GM12864 (cell line): ENCODE measurements around the gene TLR7.

Experiments
- DNase-seq: peaks from one replicate; pipeline ENCODE4 v3.0.0-alpha.2; 2011; ENCODE audit warnings: low read depth
- H3K4me3 ChIP-seq: 2 replicates; pipeline ENCODE4 v1.5.1; 2011; ENCODE audit warnings: mild to moderate bottlenecking, low read depth, low read length, control low read depth
- TF ChIP-seq, protein P1 (sequence below): IDR thresholded peaks from 2 replicates; pipeline ENCODE4 v1.5.1; 2011; ENCODE audit warnings: low read depth, mild to moderate bottlenecking, moderate library complexity, low read length, control low read depth, inconsistent platforms; ENCODE audit errors: missing control alignments

The TLR7 gene

DNA sequence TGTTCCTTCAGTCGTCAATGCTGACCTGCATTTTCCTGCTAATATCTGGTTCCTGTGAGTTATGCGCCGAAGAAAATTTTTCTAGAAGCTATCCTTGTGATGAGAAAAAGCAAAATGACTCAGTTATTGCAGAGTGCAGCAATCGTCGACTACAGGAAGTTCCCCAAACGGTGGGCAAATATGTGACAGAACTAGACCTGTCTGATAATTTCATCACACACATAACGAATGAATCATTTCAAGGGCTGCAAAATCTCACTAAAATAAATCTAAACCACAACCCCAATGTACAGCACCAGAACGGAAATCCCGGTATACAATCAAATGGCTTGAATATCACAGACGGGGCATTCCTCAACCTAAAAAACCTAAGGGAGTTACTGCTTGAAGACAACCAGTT, 52.2 kb downstream of the TLR7 start:
- no peak overlapping the region for H3K4me3 ChIP-seq
- TF ChIP-seq, protein P1, sequence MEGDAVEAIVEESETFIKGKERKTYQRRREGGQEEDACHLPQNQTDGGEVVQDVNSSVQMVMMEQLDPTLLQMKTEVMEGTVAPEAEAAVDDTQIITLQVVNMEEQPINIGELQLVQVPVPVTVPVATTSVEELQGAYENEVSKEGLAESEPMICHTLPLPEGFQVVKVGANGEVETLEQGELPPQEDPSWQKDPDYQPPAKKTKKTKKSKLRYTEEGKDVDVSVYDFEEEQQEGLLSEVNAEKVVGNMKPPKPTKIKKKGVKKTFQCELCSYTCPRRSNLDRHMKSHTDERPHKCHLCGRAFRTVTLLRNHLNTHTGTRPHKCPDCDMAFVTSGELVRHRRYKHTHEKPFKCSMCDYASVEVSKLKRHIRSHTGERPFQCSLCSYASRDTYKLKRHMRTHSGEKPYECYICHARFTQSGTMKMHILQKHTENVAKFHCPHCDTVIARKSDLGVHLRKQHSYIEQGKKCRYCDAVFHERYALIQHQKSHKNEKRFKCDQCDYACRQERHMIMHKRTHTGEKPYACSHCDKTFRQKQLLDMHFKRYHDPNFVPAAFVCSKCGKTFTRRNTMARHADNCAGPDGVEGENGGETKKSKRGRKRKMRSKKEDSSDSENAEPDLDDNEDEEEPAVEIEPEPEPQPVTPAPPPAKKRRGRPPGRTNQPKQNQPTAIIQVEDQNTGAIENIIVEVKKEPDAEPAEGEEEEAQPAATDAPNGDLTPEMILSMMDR, result no peak

DNA sequence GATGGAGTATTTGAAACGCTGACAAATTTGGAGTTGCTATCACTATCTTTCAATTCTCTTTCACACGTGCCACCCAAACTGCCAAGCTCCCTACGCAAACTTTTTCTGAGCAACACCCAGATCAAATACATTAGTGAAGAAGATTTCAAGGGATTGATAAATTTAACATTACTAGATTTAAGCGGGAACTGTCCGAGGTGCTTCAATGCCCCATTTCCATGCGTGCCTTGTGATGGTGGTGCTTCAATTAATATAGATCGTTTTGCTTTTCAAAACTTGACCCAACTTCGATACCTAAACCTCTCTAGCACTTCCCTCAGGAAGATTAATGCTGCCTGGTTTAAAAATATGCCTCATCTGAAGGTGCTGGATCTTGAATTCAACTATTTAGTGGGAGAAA, 52.7 kb downstream of the TLR7 start:
- DNase-seq, result no peak
- TF ChIP-seq, protein P1, result no peak
- no peak overlapping the region for H3K4me3 ChIP-seq

More for the DNA sequence above, 52.2 kb downstream of the TLR7 start:
- no peak for DNase-seq

DNA sequence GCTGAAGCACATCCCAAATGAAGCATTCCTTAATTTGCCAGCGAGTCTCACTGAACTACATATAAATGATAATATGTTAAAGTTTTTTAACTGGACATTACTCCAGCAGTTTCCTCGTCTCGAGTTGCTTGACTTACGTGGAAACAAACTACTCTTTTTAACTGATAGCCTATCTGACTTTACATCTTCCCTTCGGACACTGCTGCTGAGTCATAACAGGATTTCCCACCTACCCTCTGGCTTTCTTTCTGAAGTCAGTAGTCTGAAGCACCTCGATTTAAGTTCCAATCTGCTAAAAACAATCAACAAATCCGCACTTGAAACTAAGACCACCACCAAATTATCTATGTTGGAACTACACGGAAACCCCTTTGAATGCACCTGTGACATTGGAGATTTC, 54.1 kb downstream of the TLR7 start:
- no peak overlapping the region for H3K4me3 ChIP-seq
- TF ChIP-seq, protein P1, result no peak
- DNase-seq, result no peak

DNA sequence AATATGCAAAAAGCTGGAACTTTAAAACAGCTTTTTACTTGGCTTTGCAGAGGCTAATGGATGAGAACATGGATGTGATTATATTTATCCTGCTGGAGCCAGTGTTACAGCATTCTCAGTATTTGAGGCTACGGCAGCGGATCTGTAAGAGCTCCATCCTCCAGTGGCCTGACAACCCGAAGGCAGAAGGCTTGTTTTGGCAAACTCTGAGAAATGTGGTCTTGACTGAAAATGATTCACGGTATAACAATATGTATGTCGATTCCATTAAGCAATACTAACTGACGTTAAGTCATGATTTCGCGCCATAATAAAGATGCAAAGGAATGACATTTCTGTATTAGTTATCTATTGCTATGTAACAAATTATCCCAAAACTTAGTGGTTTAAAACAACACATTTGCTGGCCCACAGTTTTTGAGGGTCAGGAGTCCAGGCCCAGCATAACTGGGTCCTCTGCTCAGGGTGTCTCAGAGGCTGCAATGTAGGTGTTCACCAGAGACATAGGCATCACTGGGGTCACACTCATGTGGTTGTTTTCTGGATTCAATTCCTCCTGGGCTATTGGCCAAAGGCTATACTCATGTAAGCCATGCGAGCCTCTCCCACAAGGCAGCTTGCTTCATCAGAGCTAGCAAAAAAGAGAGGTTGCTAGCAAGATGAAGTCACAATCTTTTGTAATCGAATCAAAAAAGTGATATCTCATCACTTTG, 55.2 kb downstream of the TLR7 start:
- TF ChIP-seq, protein P1, result no peak
- no peak for DNase-seq
- H3K4me3 ChIP-seq, result no peak overlapping the region

DNA sequence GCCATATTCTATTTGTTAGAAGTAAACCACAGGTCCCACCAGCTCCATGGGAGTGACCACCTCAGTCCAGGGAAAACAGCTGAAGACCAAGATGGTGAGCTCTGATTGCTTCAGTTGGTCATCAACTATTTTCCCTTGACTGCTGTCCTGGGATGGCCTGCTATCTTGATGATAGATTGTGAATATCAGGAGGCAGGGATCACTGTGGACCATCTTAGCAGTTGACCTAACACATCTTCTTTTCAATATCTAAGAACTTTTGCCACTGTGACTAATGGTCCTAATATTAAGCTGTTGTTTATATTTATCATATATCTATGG, 55.7 kb downstream of the TLR7 start:
- TF ChIP-seq, protein P1, result no peak
- H3K4me3 ChIP-seq, result no peak overlapping the region
- no peak for DNase-seq

DNA sequence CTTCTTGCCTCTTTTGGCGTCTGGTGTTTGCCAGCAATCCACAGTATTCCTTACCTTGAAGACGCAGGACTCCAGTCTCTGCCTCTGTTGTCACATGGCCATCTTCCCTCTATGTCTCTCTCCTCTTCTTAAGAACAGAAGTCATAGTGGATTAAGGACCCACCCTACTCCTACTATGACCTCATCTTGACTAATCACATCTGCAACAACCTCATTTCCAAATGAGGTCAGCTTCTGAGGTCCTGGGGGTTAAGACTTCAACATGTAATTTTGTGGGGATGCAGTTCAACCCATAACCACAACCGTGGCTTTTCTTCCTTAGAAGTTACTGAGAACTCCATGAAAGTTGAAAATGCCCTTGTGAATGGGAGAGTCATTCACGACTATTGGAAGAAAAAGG, 62.8 kb downstream of the TLR7 start:
- DNase-seq, result no peak
- TF ChIP-seq, protein P1, result no peak
- H3K4me3 ChIP-seq, result no peak overlapping the region

DNA sequence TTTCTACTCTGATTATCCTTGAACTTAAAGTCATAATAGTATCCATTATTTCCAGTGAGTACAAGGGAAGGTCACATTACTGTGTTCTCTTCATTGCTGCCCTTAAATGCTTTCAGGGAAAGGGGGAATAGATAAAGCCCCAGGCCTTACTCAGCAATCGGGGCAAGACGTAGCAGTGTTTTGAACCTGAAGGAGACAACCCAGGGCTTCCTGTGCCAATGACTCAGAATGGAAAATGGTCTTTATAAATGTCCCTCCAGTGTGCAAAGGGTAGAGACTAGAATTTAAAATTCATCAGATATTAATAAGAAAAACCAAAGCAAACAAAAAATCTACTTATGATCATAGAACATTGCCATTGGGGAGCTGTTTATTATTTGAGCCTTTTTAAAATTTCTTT, 63.3 kb downstream of the TLR7 start:
- no peak for DNase-seq
- TF ChIP-seq, protein P1, result no peak
- H3K4me3 ChIP-seq, result no peak overlapping the region
